NCI-H146 treated with DMSO at 0.1 percent for 48 hours (cell line): ENCODE results near the gene TBC1D4.
A peak's percentile ranks its signal among the peaks of the same experiment; 100 is the strongest.
"Not testable (repeated sequence)": the region's sequence is repeated elsewhere in the genome, so short reads cannot be mapped to it uniquely, and the experiment has no call there.

Source experiments
- DNase-seq: peaks from one replicate; lab custom pipeline; 2025; ENCODE audit not compliant: unreplicated experiment; lab: John Stamatoyannopoulos, UW

The TBC1D4 gene

DNA sequence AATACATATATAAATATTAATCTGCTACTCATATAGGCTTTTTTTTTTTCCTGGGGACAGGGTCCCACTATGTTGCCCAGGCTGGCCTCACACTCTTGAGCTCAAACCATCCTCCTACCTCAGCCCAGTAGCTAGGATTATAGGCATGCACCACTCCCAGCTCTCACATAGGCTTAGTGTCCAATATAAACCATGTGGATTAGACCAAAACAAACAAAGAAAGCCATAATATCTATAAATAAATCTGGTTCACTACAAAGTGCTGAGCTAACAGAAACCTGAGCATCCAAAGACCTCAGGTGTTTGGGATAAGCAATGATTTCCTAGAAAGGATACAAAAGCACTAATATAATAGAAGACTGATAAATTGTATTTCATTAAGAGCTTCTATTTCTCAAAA lies 26.0 kb downstream of the TBC1D4 start:
- peak; percentile 25 for DNase-seq

DNA sequence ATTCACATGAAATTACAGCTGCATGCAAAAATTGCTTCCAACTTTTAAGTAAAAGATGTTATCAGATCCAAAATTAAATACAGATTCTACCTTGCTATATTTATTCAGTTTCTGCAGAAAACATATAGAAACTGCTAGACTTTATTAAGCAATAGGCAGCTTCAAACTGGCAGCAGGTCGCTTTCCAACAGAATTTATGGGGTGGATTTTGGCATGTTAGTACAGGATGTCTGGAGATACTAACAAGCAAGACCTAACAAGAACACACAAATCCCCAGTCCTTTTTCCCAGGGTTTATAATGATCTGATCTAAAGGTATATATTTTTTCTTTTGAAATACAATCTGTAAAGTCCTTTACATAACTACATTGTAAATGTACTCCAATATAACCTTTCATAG lies 27.5 kb downstream of the TBC1D4 start:
- no peak for DNase-seq

DNA sequence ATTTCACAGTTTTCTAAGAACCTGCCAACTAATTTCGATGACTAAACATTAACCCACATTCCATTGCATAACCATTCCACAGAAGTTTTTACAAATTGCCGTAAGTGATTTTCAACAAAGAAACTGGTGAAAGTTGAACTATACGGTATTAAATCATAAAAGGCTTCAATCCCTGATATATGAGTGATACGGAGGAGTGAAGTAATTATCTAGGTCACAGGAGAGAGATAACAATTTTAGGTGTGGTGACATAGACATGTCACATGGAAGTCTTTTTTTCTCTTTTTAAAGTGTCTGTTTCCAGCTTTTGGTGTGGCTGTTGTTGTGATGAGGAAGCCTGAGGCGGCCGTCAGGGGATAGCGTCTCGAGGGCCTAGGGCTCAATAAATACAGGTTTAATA lies 29.4 kb downstream of the TBC1D4 start:
- DNase-seq: no peak

DNA sequence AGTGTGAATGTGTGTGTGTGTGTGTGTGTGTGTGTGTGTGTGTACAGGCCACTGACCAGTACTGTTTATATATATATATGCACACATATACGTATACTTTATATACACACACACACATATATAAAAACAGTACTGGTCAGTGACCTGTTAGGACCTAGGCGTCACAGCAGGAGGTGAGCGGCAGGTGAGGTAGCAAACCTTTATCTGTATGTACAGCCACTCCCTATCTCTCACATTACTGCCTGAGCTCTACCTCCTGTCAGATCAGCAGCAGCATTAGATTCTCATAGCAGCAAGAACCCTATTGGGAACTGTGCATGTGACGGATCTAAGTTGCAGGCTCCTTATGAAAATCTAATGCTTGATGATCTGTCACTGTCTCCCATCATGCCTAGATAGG lies 34.5 kb downstream of the TBC1D4 start:
- DNase-seq: no peak

DNA sequence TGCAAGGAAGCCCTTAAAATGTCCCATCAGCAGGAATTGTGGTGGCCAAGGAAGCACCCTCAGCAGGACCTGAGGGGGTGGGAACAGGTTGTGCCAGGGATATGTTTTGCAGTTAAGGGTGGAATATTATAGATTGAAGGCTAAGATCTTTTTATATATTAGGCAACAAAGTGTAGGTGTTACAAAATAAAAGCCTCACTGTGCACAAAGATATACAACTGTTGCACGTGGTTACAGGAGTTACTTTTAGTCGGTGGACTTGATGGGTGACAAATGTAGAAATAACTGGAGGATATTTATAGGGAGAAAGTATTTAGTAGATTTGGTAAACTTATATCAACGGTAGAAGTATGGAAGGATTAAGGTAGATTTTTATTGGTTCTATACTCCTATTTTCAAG lies 35.1 kb downstream of the TBC1D4 start:
- DNase-seq: no peak

DNA sequence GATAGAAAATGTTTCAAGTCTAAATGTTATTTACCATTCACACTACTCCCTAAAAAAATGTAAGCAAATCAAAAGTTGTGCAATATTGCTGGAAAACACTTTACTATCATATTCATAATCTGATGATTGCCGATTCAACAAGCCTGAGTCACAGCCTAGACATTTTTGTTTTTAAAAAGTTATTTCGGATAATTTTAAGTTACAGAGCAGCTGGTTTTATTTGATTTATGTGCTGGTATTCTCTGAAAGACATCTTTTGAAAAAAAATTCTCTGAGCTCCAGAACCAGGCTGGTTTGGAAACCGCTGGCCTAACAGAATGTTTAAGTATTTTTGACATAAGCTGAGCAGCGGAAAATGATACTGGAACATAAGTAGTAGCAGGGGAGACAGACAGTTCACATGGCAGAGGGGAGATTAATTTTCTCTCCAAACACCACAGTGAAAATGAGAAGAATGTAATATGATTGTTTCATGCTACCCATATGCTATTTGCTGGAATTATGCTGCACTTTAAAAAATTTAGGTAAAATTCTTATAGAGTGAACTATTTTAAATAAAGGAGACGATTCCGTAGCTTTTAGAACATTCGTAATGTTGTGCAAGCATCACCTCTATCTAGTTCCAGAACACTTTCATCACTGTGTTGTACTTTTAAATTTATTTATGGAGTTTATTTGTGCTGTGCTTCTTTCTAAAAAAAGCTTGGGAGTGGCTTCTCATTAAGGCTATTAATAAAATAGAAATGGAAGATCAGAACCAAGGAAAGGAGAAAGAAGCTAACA lies 36.1 kb downstream of the TBC1D4 start:
- DNase-seq: no peak

DNA sequence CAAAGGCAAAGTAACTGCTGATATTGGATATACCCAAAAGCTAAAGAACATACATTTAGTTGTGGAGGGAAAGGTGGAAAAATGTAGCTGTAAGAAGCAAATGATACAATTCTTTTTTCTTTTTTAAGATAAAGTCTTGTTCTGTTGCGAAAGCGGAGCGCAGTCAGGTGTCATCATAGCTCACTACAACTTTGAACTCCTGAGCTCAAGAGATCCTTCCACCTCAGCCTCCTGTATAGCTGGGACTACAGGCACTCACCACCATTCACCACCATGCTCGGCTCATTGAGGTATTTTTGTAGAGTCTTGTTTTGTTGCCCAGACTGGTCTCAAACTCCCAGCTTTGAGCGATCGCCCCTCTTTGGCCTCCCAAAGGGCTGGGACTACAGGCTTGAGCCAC lies 38.0 kb downstream of the TBC1D4 start:
- DNase-seq: no peak

DNA sequence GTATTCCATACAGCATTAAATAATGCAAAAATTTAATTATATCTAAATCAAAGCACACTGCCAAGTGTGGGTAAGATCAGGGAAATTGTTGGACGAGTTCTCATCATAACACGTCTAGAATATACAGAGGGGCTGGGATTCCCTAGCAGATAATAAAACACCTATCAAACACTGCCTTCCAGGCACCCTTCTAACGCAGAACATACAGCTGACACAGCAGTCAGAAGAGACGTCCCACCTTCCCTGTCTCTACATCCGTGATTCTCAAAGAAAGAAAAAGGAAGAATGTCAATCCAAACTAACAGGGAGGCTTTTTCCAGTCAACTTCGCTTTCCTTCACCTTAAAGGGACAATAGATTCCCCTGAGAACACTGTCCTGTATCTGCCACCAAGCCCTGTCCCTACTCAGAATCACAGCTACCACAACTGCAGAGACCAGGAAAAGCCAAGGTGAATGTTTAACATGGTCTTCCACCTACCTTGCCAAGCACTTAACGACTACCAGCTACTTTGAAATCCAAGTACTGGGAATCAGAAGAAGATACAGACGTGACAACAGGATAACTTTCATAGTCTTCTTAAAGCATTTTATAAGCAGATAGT lies 38.5 kb downstream of the TBC1D4 start:
- no peak for DNase-seq

DNA sequence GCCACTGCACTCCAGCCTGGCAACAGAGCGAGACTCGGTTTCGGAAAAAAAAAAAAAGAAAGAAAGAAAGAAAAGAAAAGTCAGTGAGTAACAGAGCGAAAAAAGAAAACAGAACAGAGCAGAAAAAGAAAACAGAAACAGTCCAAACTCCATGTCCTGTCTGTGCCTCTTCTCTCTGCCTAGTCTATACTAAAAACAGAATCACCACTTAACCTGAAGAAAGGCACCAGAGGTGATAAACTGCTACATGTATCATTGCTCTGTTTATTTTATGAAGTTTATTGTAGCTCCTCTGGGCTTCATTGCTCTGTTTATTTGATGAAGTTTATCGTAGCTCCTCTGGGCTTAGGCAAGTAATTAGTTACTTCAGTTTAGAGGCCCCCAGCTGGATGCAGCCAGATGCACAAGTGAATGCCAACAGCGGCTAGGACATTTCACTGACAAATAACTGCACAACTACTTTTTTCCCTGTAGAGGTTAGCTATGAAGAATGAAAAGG lies 39.2 kb downstream of the TBC1D4 start:
- DNase-seq: no peak

DNA sequence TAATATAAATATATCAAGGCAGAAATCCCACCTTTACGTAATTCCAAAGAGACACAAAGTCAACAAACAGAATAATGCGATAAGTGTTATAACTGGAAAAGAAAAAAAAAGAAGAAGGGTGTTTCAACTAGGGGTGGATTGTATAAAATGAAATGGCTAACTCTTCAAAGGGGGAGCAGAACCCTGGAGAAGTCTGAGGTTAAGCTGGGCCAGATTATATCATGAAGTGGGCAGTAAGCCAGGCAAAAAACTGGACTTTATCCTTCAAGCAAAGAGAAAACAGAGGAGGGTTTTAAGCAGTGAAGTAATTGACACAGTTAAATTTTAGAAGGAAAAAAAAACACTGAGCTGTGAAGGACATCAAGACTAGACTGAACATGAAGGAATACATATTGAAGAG lies 41.9 kb downstream of the TBC1D4 start:
- no peak for DNase-seq

DNA sequence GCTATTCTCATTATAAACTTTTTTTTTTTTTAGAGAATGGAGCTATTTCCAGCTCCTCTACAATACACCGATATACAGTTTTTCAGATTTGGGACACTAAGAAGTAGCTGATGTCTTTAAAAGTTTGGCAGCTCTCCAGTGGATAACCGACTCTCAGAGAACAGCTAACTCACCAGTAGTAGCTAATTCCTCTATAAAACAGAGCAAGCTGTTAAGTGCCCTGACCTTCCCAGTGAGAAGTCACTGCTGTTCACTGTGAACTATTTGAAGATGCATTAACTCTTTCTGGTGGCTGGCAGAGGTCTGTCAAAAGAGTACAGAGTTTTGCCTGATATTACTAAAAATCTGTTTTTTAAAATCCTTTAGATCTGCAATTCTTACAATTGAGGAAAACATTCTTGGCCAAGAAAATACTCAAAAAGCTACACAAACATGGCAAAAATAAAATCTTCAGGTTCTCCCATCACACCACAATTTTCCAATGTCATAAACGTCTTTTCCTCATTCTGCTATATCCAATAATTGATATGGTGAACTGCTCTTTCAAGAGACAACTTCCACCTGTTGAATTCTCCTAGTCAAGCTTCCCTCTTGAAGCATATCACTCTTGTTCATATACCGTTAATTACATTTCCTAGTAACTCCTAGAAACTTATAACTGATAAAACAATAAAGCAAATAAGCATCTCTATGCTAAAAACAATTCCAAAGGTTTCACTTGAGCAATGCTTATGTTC lies 44.2 kb downstream of the TBC1D4 start:
- DNase-seq: no peak

DNA sequence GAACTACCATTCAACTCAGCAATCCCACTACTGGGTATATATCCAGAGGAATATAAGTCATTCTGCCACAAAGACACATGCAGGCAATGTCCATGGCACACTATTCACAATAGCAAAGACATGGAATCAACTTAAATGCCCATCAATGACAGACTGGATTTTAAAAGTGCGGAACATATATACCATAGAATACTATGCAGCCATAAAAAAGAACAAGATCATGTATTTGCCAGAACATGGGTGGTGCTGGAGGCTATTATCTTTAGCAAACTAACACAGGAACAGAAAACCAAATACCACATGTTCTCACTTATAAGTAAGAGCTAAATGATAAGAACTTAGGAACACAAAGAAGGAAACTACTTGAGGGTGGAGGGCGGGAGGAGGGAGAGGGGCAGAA lies 47.8 kb downstream of the TBC1D4 start:
- not testable (repeated sequence) for DNase-seq

DNA sequence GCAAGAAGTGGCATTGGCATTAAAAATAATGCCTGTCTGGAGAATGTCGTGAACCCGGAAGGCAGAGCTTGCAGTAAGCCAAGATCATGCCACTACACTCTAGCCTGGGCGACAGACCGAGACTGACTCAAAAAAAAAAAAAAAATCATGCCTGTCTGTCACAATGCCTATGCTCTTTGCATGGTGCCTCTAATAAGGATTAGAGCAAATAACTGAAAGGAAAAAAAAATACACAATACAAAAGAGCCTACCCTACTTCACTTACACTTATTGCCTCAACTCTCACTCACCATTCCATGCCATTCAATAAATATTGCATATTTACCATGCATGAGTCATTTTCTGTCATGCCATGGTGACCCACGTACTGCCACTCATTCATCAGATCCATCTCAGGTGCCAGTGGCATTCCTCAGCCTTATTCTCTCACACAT lies 49.1 kb downstream of the TBC1D4 start:
- DNase-seq: no peak

DNA sequence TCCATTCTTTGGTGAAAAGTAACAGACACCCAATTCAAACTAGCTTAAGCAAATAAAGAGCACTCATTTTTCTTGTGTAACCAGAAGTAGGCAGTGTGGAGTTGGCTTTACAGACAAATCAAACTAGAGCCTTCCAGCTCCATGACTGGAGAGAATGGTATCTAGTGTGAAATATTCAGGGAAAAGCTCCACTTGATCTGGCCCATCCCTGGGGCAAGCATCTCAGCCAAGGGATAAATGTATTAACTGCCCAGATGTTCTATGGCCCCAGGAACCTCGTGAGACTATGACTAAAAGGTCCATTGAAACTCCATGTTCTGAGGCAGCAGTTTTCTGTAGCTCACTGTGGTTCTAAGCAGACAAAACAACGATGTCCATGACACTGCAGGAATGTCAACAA lies 49.9 kb downstream of the TBC1D4 start:
- no peak for DNase-seq

DNA sequence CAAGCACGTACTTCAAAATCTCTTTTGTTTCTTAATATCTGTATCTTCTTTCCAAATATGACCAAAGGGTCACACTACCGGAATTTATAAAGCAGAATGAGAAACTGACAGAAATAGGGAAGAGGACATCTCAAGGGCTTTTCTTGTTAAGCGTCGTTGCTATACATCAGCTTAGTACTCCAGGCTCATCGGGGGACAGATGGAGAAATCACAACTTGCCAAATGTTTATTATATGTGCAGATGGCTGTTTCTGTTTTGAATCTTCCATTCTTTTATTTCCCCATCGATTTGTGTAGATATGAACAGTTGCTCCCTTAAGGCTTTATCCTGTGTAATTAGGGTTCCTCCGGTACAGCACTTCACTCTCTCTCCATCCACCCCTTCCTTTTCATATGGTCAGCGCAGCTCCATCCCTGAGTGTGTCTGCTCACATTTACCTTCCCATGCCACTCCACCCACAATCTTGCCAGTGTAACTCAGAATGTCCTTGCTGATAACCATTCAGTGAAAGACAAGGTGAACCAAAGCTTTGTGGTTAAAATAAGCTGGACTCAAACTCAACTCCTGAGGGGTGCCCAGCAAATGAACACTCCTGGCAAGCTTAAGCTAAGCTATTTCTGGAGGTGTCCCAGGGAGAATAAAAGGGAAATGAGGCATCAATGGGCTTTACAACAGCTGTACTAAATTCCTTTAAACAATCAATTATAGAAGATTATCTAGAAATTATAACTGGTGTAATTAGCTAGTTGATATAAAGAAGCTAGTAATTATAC lies 51.3 kb downstream of the TBC1D4 start:
- no peak for DNase-seq

DNA sequence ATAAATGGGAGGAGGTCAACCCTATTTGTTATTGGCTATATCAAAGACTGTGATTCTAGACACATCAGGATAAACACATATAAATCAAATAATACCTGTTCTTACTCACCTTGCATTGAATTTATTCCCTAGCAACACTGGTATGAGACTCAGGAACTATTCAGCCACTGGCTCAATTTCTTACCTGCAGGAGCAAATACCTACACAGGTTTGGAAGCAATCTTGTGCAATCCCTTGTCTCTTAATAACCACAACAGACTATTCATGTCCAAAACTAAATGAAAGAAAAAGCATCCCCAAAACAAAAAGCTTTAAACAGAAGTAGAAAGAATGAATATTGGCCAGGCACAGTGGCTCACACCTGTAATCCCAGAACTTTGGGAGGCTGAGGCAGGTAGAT lies 55.5 kb downstream of the TBC1D4 start:
- DNase-seq: no peak

DNA sequence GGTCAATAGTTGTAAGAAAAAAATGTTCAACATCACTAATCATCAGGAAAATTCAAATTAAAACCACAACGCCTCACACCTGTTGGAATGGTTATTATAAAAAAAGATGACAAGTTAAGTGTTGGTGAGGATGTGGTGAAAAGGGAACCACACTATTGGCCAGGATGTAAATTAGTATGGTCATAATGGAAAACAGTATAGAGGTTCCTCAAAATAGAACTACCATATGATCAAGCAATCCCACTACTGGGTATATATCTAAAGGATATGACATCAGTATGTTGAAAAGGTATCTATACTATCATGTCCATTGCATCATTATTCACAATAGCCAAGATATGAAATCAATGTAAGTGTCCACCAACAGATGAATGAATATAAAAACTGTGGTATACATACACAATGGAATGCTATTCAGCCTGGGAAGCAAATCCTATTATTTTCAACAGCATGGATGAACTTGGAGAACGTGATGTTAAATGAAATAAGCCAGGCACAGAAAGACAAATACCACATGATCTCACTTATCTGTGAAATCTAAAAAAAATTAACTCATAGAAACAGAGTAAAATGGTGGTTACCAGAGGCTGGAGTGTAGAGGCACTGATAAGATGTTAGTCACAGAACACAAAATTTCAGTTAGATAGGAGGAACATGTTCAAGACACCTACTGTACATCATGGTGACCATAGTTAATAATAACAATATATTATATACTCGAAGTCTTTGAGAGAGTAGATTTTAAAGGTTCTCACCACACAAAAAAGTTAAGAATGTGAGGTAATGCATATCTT lies 56.6 kb downstream of the TBC1D4 start:
- no peak for DNase-seq

DNA sequence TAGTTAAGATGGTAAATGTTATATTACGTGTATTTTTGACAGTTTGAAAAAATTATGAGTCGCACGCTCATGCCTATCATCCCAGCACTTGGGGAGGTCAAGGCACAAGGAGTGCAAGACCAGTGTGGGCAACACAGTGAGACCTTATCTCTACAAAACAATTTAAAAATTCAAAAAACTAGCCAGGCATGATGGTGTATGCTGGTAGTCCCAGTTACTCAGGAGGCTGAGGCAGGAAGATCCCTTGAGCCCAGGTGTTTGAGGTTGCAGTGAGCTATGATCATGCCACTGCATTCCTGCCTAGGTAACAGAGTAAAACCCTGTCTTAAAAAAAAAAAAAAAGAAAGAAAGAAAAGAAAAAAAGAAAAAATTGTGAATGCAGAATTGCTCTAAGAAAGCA lies 58.0 kb downstream of the TBC1D4 start:
- DNase-seq: no peak

DNA sequence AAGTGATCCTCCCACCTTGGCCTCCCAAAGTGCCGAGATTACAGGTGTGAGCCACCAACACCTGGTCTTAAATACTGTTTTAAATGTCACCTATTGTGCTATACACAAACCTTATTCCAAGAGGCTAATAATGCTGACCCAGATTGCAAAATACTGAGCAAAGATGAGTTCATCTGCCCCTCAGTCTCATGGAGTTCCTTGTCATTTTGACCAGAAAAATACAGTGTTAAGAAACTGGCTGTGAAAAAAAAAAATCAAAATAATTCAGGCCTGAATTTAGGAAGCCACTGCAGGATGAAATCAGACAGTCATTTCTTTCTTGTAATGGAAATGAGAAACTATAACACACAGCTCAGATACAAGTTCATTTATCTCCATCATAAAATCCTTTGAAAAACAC lies 59.9 kb downstream of the TBC1D4 start:
- no peak for DNase-seq

DNA sequence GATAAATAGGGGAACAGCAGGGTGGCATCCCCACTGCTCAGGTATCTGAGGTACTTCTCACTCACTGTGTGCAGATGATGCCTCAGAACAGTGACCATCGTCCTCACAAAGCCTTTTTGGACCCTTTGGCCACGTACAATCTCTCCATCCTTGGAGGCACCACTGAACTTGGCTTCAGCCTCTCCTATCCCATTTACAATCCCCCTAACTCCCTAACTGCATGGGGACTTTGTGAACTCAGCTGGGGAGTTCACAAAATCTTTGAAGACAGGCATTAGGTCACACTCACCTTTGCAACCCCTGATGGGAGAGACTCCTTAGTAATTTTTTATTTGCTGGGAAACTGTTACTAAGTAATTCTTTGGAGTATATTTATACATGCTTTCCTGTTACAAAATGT lies 60.8 kb downstream of the TBC1D4 start:
- no peak for DNase-seq

DNA sequence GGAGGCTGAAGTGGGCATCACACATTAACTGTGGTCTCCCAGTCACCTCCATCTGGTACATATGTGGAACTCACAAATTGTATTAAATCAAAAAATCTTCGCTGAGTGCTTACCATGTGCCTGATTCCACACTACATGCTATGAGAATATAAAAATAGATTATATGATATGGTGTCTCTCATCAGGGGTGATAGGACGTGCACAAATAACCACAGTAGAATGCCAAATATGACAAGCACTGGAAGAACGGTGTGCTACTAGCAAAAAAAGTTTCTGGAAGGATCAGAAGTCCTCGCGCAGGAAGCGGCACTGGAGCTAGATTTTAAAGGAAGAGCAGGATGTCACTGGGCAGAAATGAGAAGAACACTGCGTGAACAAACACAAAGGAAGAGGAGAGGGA lies 62.3 kb downstream of the TBC1D4 start:
- DNase-seq: no peak
